GM11168 (cell line): Measurements from ENCODE around the gene APBA2.

ENCODE experiments used
- in situ Hi-C: fragments of 300-500 bp; cut with MboI; formaldehyde crosslinking; loops from one replicate; pipeline ENCODE4 v1.12.0; 2022; ENCODE audit warnings: low sequenced_read_pairs; ENCODE audit not compliant: unreplicated experiment

The APBA2 gene

GRCh38 chr15:28993051-28993719, 107.4 kb downstream of the APBA2 start:
- in situ Hi-C loops: no loop called here

GRCh38 chr15:28993720-28994053, 107.9 kb downstream of the APBA2 start:
- in situ Hi-C loops: no loop called here

- in situ Hi-C loops: no loop called here
Observed at GRCh38 chr15:28994142-28994830, 108.5 kb downstream of the APBA2 start.

GRCh38 chr15:28994831-28995596, 109.2 kb downstream of the APBA2 start:
- in situ Hi-C loops: no loop called here

- in situ Hi-C loops: no loop called here
Observed at GRCh38 chr15:28995705-28996104, 109.9 kb downstream of the APBA2 start.

- in situ Hi-C loops: no loop called here
Observed at GRCh38 chr15:28996289-28996688, 110.5 kb downstream of the APBA2 start.

GRCh38 chr15:28996953-28997352, 111.2 kb downstream of the APBA2 start:
- in situ Hi-C loops: no loop called here

- in situ Hi-C loops: no loop called here
Observed at GRCh38 chr15:28997791-28998190, 112.0 kb downstream of the APBA2 start.

- in situ Hi-C loops: no loop called here
Observed at GRCh38 chr15:28998511-28998910, 112.7 kb downstream of the APBA2 start.

- in situ Hi-C loops: no loop called here
Observed at GRCh38 chr15:29003191-29003839, 117.5 kb downstream of the APBA2 start.

GRCh38 chr15:29003840-29004233, 118.1 kb downstream of the APBA2 start:
- in situ Hi-C loops: no loop called here

GRCh38 chr15:29005931-29006330, 120.2 kb downstream of the APBA2 start:
- in situ Hi-C loops: no loop called here

GRCh38 chr15:29008846-29009245, 123.1 kb downstream of the APBA2 start:
- in situ Hi-C loops: no loop called here

- in situ Hi-C loops: no loop called here
Observed at GRCh38 chr15:29012097-29012496, 126.3 kb downstream of the APBA2 start.

- in situ Hi-C loops: no loop called here
Observed at GRCh38 chr15:29014493-29014892, 128.7 kb downstream of the APBA2 start.

- in situ Hi-C loops: no loop called here
Observed at GRCh38 chr15:29016518-29016917, 130.7 kb downstream of the APBA2 start.

- in situ Hi-C loops: no loop called here
Observed at GRCh38 chr15:29018120-29018805, 132.5 kb downstream of the APBA2 start.

- in situ Hi-C loops: no loop called here
Observed at GRCh38 chr15:29018995-29019976, 133.5 kb downstream of the APBA2 start.

- in situ Hi-C loops: no loop called here
Observed at GRCh38 chr15:29021857-29022256, 136.1 kb downstream of the APBA2 start.
